ENCODE data around the gene STX1A. TPM values are rescaled to one million over a fixed set of nuclear protein-coding genes. Genes with fewer than 3 reads are reported as not detected.

STX1A gene
- total and polyA plus RNA-seq, 2 of the 8 experiments (the other 6 are each of a cell fraction or from before 2014, with no cell fraction given), result 13.5 to 17.5 TPM

- Histone ChIP-seq H3K56ac (replicated peaks; ENCODE audit: insufficient read length, low read depth, low read length) (no peak overlapping the region), H3K9me3 (ENCODE audit: insufficient read depth in 2 of 2, low read depth in 1 of 2, low read length in 1 of 2) (no peaks in the 10 kb centered on the region), H3K4me2 (ENCODE audit: insufficient read depth in 1 of 2, low read depth in 2 of 2, low read length in 2 of 2) (no peak overlapping the region), H3K27ac (ENCODE audit: low read depth, low read length) (no peak overlapping the region), H3K9ac (replicated peaks in 1 of 4; ENCODE audit: extremely low read depth in 1 of 4, low read depth in 3 of 4, low read length in 3 of 4) (no peak overlapping the region), H3K27me3 (replicated peaks in 1 of 4; ENCODE audit: control insufficient read depth in 3 of 4, extremely low read depth in 1 of 4, insufficient read depth in 3 of 4, low read length in 3 of 4) (no peaks in the 10 kb centered on the region; a peak in 3 of 7 replicates), H2BK12ac (ENCODE audit: low read depth, low read length) (no peak overlapping the region), H3K36me3 (ENCODE audit: control insufficient read depth in 2 of 4, insufficient read depth in 4 of 4, low read length in 3 of 4) (peaks cover 0 to 6% (median 4%) of the 10 kb centered on the region in 4 experiments; a peak in 4 of 8 replicates), H2AK5ac (ENCODE audit: low read depth, low read length) (no peak overlapping the region), H2BK15ac (ENCODE audit: low read length) (no peak overlapping the region), H2BK20ac (ENCODE audit: low read length) (no peak overlapping the region), H4K91ac (replicated peaks; ENCODE audit: insufficient read length, low read length) (no peak overlapping the region), H2BK5ac (ENCODE audit: low read depth, low read length) (no peak overlapping the region), H3K23ac (ENCODE audit: insufficient read length) (no peak overlapping the region), H4K20me1 (replicated peaks in 1 of 2; ENCODE audit: control insufficient read depth in 1 of 2, insufficient read depth in 2 of 2, low read length in 2 of 2) (peaks cover 0 to 7% of the 10 kb centered on the region in 2 experiments), H3K79me1 (ENCODE audit: low read depth, low read length) (no peaks in the 10 kb centered on the region; the same call in 1 of the 2 replicates), H4K5ac (ENCODE audit: insufficient read length, low read depth, low read length) (no peak overlapping the region), H3K79me2 (ENCODE audit: control insufficient read depth in 1 of 2, insufficient read depth in 2 of 2, low read length in 2 of 2) (peaks cover 0 to 5% of the 10 kb centered on the region in 2 experiments; a peak in 1 of 4 replicates), H3K4me1 (replicated peaks in 1 of 4; ENCODE audit: control insufficient read depth in 3 of 4, insufficient read depth in 4 of 4, low read length in 3 of 4) (peaks cover 0 to 10% (median 6%) of the 10 kb centered on the region in 4 experiments; a peak in 6 of 7 replicates), H3K4me3 (ENCODE audit: extremely low read depth in 1 of 4, insufficient read depth in 2 of 4, low read depth in 3 of 4, low read length in 4 of 4) (no peak overlapping the region), H4K8ac (ENCODE audit: extremely low read depth, insufficient read depth, low read length) (no peak overlapping the region), H3K4ac (replicated peaks; ENCODE audit: insufficient read length, low read depth, low read length) (no peak overlapping the region), H3K14ac (ENCODE audit: insufficient read length) (no peak overlapping the region), H2BK120ac (replicated peaks; ENCODE audit: low read depth, low read length) (no peak overlapping the region), H3K23me2 (ENCODE audit: low read depth, low read length) (no peaks in the 10 kb centered on the region), H3K18ac (ENCODE audit: extremely low read depth, low read length) (no peak overlapping the region), H2AFZ (ENCODE audit: low read length) (no peak overlapping the region)
- FAIRE-seq (no peak), DNase-seq (ENCODE audit: low read depth in 1 of 2, low spot score in 2 of 2) (no peak)
- 100% methylated on average over 1 of the region's 1 CpG; no CpG with 5 or more reads in 1 of the 2 experiments for WGBS, 2 experiments (ENCODE audit: extremely low coverage in 1 of 2, insufficient coverage in 1 of 2, insufficient read length in 1 of 2, insufficient replicate concordance in 2 of 2, low coverage in 1 of 2, low lambda C conversion rate in 2 of 2, missing lambda C conversion rate in 1 of 2)
- ChIA-PET CTCF (ENCODE audit: partially characterized antibody) (interaction anchor here (0.7 to 9.1 kb wide), 11 partner anchors 9 to 69 kb away, joined by 3 to 72 read pairs (median 4); no protein-coding TSS in a partner anchor), POLR2A (ENCODE audit: partially characterized antibody) (interaction anchor here (0.7 to 1.6 kb wide), 5 partner anchors 23 to 52 kb away, joined by 3 to 4 read pairs (median 3); no protein-coding TSS in a partner anchor)
- TF ChIP-seq FOSL1 (IDR thresholded peaks at IDR 0.05; ENCODE audit: insufficient read depth, low read depth, low read length) (no peak), NRF1 (IDR thresholded peaks at IDR 0.05; ENCODE audit: low read depth, low read length) (no peak), TCF12 (IDR thresholded peaks at IDR 0.05; ENCODE audit: low read depth, low read length) (no peak), SRF (IDR thresholded peaks at IDR 0.05; ENCODE audit: low read depth, low read length) (no peak), RBBP5 (IDR thresholded peaks at IDR 0.05; ENCODE audit: borderline replicate concordance, low read depth, low read length) (no peak), RAD21 (IDR thresholded peaks at IDR 0.05 in 1 of 2, conservative IDR thresholded peaks at IDR 0.05 in 1 of 2; ENCODE audit: low read depth in 2 of 2, low read length in 2 of 2) (no peak), JUN (IDR thresholded peaks at IDR 0.05; ENCODE audit: low read depth, low read length) (no peak), RFX5 (IDR thresholded peaks at IDR 0.05; ENCODE audit: borderline replicate concordance, low read depth, low read length) (no peak), KDM4A (IDR thresholded peaks at IDR 0.05; ENCODE audit: low read depth, low read length, severe bottlenecking) (no peak), CREB1 (IDR thresholded peaks at IDR 0.05) (no peak), USF2 (IDR thresholded peaks at IDR 0.05; ENCODE audit: low read length) (no peak)
Observed at GRCh38 chr7:73674468-73675124, 44.9 kb downstream of the STX1A start.

Measured in H1 (cell line).